LNCaP clone FGC (cell line): ENCODE results near the gene NREP.
"Not testable (repeated sequence)": the region's sequence is repeated elsewhere in the genome, so short reads cannot be mapped to it uniquely, and the experiment has no call there.

Experiments used
- DNase-seq: peaks from one replicate; pipeline ENCODE4 v3.0.0-alpha.2; 2011; ENCODE audit warnings: low read depth
- H3K4me3 ChIP-seq: 2 replicates; pipeline ENCODE4 v1.5.1; 2011; ENCODE audit warnings: mild to moderate bottlenecking, low read depth, low read length, control low read depth
- TF ChIP-seq, protein P1 (sequence below): IDR thresholded peaks from 2 replicates; pipeline ENCODE4 v1.5.1; 2012; ENCODE audit warnings: mild to moderate bottlenecking; ENCODE audit not compliant: control insufficient read depth, insufficient read depth; ENCODE audit errors: extremely low read depth

Gene NREP

GRCh38 chr5:111722140-111722539 is 34.9 kb downstream of the NREP start:
- DNase-seq, result no peak
- TF ChIP-seq, protein P1, sequence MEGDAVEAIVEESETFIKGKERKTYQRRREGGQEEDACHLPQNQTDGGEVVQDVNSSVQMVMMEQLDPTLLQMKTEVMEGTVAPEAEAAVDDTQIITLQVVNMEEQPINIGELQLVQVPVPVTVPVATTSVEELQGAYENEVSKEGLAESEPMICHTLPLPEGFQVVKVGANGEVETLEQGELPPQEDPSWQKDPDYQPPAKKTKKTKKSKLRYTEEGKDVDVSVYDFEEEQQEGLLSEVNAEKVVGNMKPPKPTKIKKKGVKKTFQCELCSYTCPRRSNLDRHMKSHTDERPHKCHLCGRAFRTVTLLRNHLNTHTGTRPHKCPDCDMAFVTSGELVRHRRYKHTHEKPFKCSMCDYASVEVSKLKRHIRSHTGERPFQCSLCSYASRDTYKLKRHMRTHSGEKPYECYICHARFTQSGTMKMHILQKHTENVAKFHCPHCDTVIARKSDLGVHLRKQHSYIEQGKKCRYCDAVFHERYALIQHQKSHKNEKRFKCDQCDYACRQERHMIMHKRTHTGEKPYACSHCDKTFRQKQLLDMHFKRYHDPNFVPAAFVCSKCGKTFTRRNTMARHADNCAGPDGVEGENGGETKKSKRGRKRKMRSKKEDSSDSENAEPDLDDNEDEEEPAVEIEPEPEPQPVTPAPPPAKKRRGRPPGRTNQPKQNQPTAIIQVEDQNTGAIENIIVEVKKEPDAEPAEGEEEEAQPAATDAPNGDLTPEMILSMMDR, result no peak
- H3K4me3 ChIP-seq, result no peak overlapping the region

DNA sequence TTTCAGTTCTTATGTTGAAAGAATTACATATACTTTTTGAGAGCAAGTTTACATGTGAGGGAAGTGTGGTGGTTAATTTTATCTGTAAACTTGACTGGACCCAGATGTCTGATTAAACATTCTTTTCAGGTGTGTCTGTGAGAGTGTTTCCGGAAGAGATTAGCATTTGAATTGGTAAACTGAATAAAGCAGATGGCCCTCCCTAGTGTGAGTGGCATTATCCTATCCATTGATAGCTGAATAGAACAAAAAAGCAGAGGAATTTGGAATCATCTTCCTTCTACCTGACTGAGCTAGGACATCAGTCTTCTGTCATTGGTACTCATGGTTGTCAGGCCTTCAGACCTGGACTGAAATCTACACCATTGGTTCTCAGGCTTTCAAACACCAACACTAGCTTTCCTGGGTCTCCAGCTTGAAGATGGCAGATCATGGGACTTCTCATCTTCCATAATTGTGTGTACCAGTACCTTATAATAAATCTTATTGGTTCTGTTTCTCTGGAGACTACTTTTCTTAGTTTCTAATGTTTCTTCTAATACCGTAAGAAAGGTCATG is 36.6 kb downstream of the NREP start:
- TF ChIP-seq, protein P1, result no peak
- H3K4me3 ChIP-seq, result no peak overlapping the region
- no peak for DNase-seq

- DNase-seq, result no peak
- TF ChIP-seq, protein P1, result no peak
- H3K4me3 ChIP-seq, result no peak overlapping the region
These were observed 37.2 kb downstream of the NREP start for GRCh38 chr5:111719773-111720172.

GRCh38 chr5:111716789-111717188 is 40.2 kb downstream of the NREP start:
- not testable (repeated sequence) for H3K4me3 ChIP-seq, DNase-seq

GRCh38 chr5:111707630-111708164 is 49.3 kb downstream of the NREP start:
- no peak for DNase-seq
- TF ChIP-seq, protein P1, result no peak
- H3K4me3 ChIP-seq, result no peak overlapping the region

DNA sequence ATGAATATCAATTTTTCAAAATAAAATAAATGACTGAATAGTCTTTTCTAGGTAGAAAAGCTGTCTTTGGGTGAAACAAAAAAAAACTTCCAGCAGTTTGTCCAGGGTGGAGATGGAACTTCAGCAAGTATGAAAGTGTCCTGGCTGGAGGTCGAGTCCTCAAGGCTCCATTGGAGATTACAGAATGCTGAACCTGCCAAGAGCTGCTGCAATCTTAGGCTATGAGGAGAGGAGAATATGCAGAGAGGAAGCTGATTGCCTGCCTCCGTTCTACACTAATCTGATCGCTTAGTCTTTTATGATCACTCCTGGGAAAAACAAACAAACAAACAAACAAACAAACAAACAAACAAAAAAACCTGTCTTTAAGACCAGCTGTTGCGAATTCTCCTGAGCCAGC is 50.6 kb downstream of the NREP start:
- TF ChIP-seq, protein P1, result no peak
- no peak for DNase-seq
- no peak overlapping the region for H3K4me3 ChIP-seq

DNA sequence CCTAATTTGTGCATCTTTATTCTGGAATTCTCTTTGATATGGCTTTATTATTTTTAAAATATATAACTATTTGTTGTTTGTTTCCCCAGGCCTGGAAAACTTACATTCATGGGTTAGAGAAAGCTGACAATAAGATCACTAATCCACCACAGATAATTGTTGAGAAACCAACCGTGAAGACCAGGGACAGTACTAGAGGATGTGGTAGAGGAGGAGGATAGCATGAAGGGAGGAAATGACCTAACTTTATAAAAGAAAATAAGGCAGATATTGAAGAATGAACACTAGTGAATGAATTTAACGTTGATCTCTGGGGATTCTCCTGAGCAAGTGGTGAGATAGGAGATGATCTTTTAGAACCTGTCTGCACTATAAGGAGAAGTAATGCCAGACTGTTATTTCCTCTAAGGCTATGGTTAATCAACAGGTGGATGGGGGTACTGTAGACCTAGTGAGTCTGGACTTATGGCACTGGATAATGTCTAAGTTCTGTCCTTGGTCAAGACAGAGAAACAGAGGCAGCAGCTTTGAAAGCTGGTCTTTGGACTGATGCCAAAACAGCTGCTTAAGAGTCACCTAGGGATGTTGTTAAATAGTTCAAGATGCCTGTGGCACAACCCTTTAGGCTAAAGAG is 52.4 kb downstream of the NREP start:
- no peak overlapping the region for H3K4me3 ChIP-seq
- TF ChIP-seq, protein P1, result no peak
- no peak for DNase-seq
